22Rv1 (cell line): ENCODE results near the gene EIF4A3.

Source experiments
- CTCF ChIP-seq: fragments of 450-650 bp; IDR thresholded peaks from 2 replicates; pipeline ENCODE4 v1.5.1; 2017; ENCODE audit warnings: mild to moderate bottlenecking
- ZFX ChIP-seq: fragments of 450-650 bp; IDR thresholded peaks from 2 replicates; pipeline ENCODE4 v1.6.1; 2017; ENCODE audit warnings: antibody characterized with exemption, borderline replicate concordance

GRCh38 chr17:80125656-80126448 is 21.1 kb downstream of the EIF4A3 start:
- TF ChIP-seq CTCF (no peak), ZFX (no peak)
